ENCODE data around the gene PCGF2. TPM values are rescaled to one million over a fixed set of nuclear protein-coding genes. Genes with fewer than 3 reads are reported as not detected.

The PCGF2 gene
- total RNA-seq, 1 donor from 2014 or later: 16.7 TPM

DNA sequence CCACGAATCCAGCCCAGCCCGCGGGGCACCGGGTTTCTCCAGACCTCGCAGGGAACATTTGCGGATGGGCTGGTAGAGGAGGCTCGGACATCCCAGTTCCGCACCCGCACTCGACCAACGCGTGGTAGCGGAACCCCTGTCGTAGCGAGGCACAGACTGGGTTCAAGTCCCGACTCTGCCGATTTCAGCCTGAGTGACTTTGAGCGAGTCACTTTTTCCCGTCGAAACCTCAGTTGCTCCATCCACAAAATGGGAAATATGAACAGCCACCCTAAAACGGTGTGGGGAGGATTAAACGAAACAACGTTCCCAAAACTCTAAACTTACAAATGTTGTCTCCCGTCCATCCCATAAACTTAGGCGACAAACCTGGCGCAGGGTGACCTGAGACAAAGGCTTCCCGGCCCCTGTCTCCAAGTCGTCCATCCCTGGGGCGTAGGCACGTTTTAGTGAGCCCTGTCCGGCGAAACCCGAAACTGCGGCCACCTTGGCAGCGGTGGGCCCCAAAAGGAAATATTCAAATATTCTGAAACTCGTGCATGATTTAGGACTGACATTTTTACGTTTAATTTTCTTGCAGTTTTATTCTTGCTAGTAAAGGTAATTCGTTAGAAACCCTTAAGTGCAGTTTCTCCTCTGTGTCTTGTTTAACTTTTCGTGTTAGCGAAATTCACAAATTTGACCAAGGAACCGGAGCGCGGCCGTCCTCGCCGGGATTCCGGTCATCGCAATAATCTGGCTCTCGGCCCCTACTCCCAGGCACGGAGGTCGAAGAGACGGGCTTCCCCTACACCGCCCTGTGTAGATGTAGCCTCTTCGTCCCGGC, 45.0 kb downstream of the PCGF2 start:
- Histone ChIP-seq H3F3A (ENCODE audit: low read depth) (peaks cover 58% of the 10 kb centered on the region), H2AFZ (replicated peaks) (no peak overlapping the region), H3K9me3 (ENCODE audit: low read depth) (no peaks in the 10 kb centered on the region), H3K36me3 (no peaks in the 10 kb centered on the region), H3K9ac (no peak overlapping the region), H3K4me1 (peaks cover 20% of the 10 kb centered on the region), H4K20me1 (ENCODE audit: low read depth) (peaks cover 43% of the 10 kb centered on the region), H3K27me3 (peaks cover 94% of the 10 kb centered on the region), H3K4me2 (peak overlapping the region; percentile 98), H3K4me3 (peak overlapping the region; percentile 87), H3K27ac (no peak overlapping the region), H3K79me2 (ENCODE audit: low read depth) (no peaks in the 10 kb centered on the region)
- DNase-seq (ENCODE audit: low spot score): no peak
- H3K27me3 Mint-ChIP-seq (ENCODE audit: insufficient read depth, low read depth): peaks cover 13% of the 10 kb centered on the region
- H3K4me3 Mint-ChIP-seq: peak overlapping the region; percentile 93
- H3K4me1 Mint-ChIP-seq: peaks cover 46% of the 10 kb centered on the region
- no peaks in the 10 kb centered on the region for H3K36me3 Mint-ChIP-seq
- no peaks in the 10 kb centered on the region for H3K9me3 Mint-ChIP-seq
- H3K27ac Mint-ChIP-seq: no peak overlapping the region
- TF ChIP-seq EZH2phosphoT487 (IDR thresholded peaks at IDR 0.05) (peak; percentile 84), EZH2 (IDR thresholded peaks at IDR 0.05) (peak; percentile 34)
- TF ChIP-seq, protein P1, sequence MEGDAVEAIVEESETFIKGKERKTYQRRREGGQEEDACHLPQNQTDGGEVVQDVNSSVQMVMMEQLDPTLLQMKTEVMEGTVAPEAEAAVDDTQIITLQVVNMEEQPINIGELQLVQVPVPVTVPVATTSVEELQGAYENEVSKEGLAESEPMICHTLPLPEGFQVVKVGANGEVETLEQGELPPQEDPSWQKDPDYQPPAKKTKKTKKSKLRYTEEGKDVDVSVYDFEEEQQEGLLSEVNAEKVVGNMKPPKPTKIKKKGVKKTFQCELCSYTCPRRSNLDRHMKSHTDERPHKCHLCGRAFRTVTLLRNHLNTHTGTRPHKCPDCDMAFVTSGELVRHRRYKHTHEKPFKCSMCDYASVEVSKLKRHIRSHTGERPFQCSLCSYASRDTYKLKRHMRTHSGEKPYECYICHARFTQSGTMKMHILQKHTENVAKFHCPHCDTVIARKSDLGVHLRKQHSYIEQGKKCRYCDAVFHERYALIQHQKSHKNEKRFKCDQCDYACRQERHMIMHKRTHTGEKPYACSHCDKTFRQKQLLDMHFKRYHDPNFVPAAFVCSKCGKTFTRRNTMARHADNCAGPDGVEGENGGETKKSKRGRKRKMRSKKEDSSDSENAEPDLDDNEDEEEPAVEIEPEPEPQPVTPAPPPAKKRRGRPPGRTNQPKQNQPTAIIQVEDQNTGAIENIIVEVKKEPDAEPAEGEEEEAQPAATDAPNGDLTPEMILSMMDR (IDR thresholded peaks at IDR 0.05): no peak

DNA sequence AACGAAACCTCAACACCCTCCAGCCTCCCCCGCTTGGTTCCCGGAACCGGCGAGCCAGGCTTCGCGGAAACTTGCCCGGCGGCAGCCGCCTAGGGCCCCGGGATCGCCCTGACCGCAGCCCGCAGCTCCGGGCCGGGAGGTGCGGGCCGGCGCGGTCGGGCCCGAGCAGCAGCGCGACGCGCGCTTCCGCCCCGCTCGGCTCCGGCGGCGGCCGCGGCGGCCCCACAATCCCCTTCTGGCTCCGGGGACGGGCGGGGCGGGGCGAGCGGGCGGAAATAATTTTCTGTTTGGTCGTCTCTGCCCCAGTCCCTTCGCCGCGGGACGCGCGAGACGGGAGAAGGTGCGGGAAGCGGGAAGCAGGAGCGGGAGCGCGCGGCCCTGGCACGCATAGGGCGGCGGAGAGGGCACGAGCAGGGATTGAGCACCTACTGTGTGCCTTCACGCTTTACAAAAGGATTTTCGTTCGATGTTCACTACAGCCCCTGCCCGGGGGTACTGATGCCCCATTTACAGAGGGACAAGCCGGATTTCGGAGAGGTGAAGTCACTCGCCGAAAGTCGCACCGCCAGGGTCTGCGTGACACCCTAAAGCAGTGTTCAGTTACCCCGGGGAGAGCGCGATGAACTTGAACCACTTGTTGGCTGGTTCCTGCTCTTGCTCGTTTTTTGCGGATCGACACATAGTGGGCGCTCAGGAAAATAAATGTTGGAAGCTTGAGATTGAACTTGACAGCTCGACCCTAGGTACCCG, 45.8 kb downstream of the PCGF2 start:
- H3K79me2 ChIP-seq (ENCODE audit: low read depth): no peaks in the 10 kb centered on the region
- H3K27me3 ChIP-seq: peaks cover 95% of the 10 kb centered on the region
- peak overlapping the region; percentile 93 for H3K4me3 Mint-ChIP-seq
- H3K4me3 ChIP-seq: peak overlapping the region; percentile 60
- peak; percentile 90 for DNase-seq (ENCODE audit: low spot score)
- no peak overlapping the region for H3K27ac ChIP-seq
- no peak overlapping the region for H3K9ac ChIP-seq
- H3K36me3 ChIP-seq: no peaks in the 10 kb centered on the region
- H4K20me1 ChIP-seq (ENCODE audit: low read depth): peaks cover 42% of the 10 kb centered on the region
- no peak overlapping the region for H3K27ac Mint-ChIP-seq
- H3K36me3 Mint-ChIP-seq: no peaks in the 10 kb centered on the region
- peak overlapping the region; percentile 87 for H2AFZ ChIP-seq (replicated peaks)
- H3K4me1 Mint-ChIP-seq: peaks cover 39% of the 10 kb centered on the region
- H3K27me3 Mint-ChIP-seq (ENCODE audit: insufficient read depth, low read depth): peaks cover 18% of the 10 kb centered on the region
- peaks cover 60% of the 10 kb centered on the region for H3F3A ChIP-seq (ENCODE audit: low read depth)
- no peaks in the 10 kb centered on the region for H3K9me3 Mint-ChIP-seq
- H3K4me2 ChIP-seq: peak overlapping the region; percentile 83
- no peaks in the 10 kb centered on the region for H3K9me3 ChIP-seq (ENCODE audit: low read depth)
- TF ChIP-seq EZH2phosphoT487 (IDR thresholded peaks at IDR 0.05) (no peak), EZH2 (IDR thresholded peaks at IDR 0.05) (no peak)
- TF ChIP-seq, protein P1 (IDR thresholded peaks at IDR 0.05): no peak
- H3K4me1 ChIP-seq: peaks cover 20% of the 10 kb centered on the region

DNA sequence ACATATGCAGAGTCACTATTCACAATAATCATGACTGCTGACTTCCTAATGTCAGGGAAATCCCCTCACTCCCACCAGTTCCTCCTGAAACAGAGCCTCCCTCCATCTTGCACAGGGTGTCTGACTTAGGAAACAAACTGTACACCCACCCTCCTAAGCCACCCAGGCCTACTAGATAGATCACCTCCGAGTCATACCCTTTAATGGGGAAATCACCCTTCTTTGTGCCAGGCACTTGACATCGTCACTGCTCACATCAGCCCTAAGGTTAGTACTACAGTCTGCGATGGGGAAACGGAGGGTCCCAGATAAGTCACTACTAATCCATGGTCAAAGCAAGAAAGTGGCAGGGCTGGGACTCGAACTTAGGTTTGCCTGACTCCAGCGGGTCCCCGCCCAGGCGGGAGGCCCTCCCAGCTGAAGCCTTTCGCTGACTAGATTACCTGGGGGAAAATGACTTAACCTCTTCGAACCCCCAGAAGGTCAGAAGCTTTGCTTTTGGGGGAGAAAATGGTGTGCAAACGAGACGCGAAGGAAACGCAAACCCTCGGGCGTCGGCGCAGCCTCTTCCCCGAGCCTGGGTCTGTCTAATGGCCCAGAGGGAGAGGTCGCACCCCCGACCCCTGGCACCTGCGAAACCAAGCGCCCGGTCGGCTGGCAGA, 46.5 kb downstream of the PCGF2 start:
- DNase-seq (ENCODE audit: low spot score): no peak

More for the DNA sequence above, 46.5 kb downstream of the PCGF2 start:
- no peaks in the 10 kb centered on the region for H3K36me3 Mint-ChIP-seq
- no peaks in the 10 kb centered on the region for H3K79me2 ChIP-seq (ENCODE audit: low read depth)
- H3K4me3 ChIP-seq: peak overlapping the region; percentile 60
- H3K27me3 Mint-ChIP-seq (ENCODE audit: insufficient read depth, low read depth): peaks cover 21% of the 10 kb centered on the region
- H3K4me2 ChIP-seq: peak overlapping the region; percentile 83
- no peaks in the 10 kb centered on the region for H3K36me3 ChIP-seq
- H3K9me3 Mint-ChIP-seq: peaks cover under 1% of the 10 kb centered on the region
- H3K27ac Mint-ChIP-seq: peak overlapping the region; percentile 1
- H3K27ac ChIP-seq: no peak overlapping the region
- peaks cover 32% of the 10 kb centered on the region for H3K4me1 Mint-ChIP-seq
- peak overlapping the region; percentile 80 for H3K4me3 Mint-ChIP-seq
- peaks cover 57% of the 10 kb centered on the region for H3F3A ChIP-seq (ENCODE audit: low read depth)
- H3K4me1 ChIP-seq: peaks cover 16% of the 10 kb centered on the region
- peaks cover 35% of the 10 kb centered on the region for H4K20me1 ChIP-seq (ENCODE audit: low read depth)
- no peak overlapping the region for H3K9ac ChIP-seq
- no peaks in the 10 kb centered on the region for H3K9me3 ChIP-seq (ENCODE audit: low read depth)
- H2AFZ ChIP-seq (replicated peaks): peak overlapping the region; percentile 87
- TF ChIP-seq EZH2 (IDR thresholded peaks at IDR 0.05): no peak
- peak; percentile 13 for TF ChIP-seq EZH2phosphoT487 (IDR thresholded peaks at IDR 0.05)
- TF ChIP-seq, protein P1 (IDR thresholded peaks at IDR 0.05): no peak
- peaks cover 95% of the 10 kb centered on the region for H3K27me3 ChIP-seq
